ENCODE data around the gene NCOA3. TPM values are rescaled to one million over a fixed set of nuclear protein-coding genes. Genes with fewer than 3 reads are reported as not detected.
A peak's percentile ranks its signal among the peaks of the same experiment; 100 is the strongest.

The NCOA3 gene
- total RNA-seq, 1 experiment from 2014 or later: 23.3 TPM

GRCh38 chr20:47487175-47487917, 14.3 kb upstream of the NCOA3 start:
- no peak overlapping the region for H2BK12ac ChIP-seq (ENCODE audit: insufficient read length, low read depth, low read length)
- no CpG with 5 or more reads among the region's 4 CpGs for WGBS (ENCODE audit: extremely low coverage, insufficient read length, low lambda C conversion rate)
- H3K79me2 ChIP-seq (ENCODE audit: insufficient read depth, low read length): no peaks in the 10 kb centered on the region
- no peak overlapping the region for H3K14ac ChIP-seq (ENCODE audit: insufficient read depth, low read length)
- no peak overlapping the region for H2BK120ac ChIP-seq (ENCODE audit: low read depth, low read length, poor library complexity, severe bottlenecking)
- no peaks in the 10 kb centered on the region for H3K4me1 ChIP-seq (ENCODE audit: insufficient read depth, low read length)
- H3K18ac ChIP-seq (ENCODE audit: insufficient read length, low read depth, low read length): no peak overlapping the region
- no peak overlapping the region for H3K9ac ChIP-seq (ENCODE audit: extremely low read depth, insufficient read length, low read length)
- Mint-ChIP-seq H3K4me1 (peaks cover 6 to 8% of the 10 kb centered on the region in 2 experiments), H3K4me3 (no peak overlapping the region), H3K27ac (peak overlapping the region in 2 of 3 experiments; percentile 1 to 68; a peak in 2 of 7 replicates), H3K36me3 (ENCODE audit: insufficient read depth in 1 of 3, low read depth in 3 of 3) (no peaks in the 10 kb centered on the region), H3K9me3 (no peaks in the 10 kb centered on the region), H3K27me3 (ENCODE audit: low read depth) (no peaks in the 10 kb centered on the region)
- H3K4ac ChIP-seq (ENCODE audit: low read depth, low read length): no peak overlapping the region
- H3K9me3 ChIP-seq (ENCODE audit: control insufficient read depth, low read depth, low read length): no peaks in the 10 kb centered on the region
- no peak overlapping the region for H3K4me2 ChIP-seq (ENCODE audit: insufficient read depth, insufficient read length, low read length)
- no peaks in the 10 kb centered on the region for H3K23me2 ChIP-seq (ENCODE audit: insufficient read length, low read depth, low read length, poor library complexity, severe bottlenecking)
- H4K91ac ChIP-seq (ENCODE audit: insufficient read length, low read depth, low read length): no peak overlapping the region
- H3K27me3 ChIP-seq (ENCODE audit: insufficient read depth, low read length): no peaks in the 10 kb centered on the region
- H2AK5ac ChIP-seq (ENCODE audit: insufficient read length, low read length): no peak overlapping the region
- H4K5ac ChIP-seq (ENCODE audit: insufficient read length, low read depth, low read length): no peak overlapping the region
- no peak for TF ChIP-seq CTCF (conservative IDR thresholded peaks at IDR 0.05)
- H2BK15ac ChIP-seq (ENCODE audit: low read depth, low read length): no peak overlapping the region
- no peak for DNase-seq
- no peak overlapping the region for H3T11ph ChIP-seq (ENCODE audit: low read length)
- peak overlapping the region; percentile 29 for H2AFZ ChIP-seq (ENCODE audit: low read length)
- H3K56ac ChIP-seq (ENCODE audit: insufficient read length, low read depth, low read length): no peak overlapping the region
- no peak overlapping the region for H3K27ac ChIP-seq (ENCODE audit: insufficient read length, low read depth, low read length)
- no peak overlapping the region for H4K8ac ChIP-seq (replicated peaks; ENCODE audit: insufficient read length, low read depth, low read length)
- H4K20me1 ChIP-seq (ENCODE audit: control insufficient read depth, insufficient read depth, insufficient read length): no peaks in the 10 kb centered on the region
- H2BK20ac ChIP-seq (ENCODE audit: low read depth, low read length, poor library complexity, severe bottlenecking): no peak overlapping the region
- no peaks in the 10 kb centered on the region for H3K79me1 ChIP-seq (ENCODE audit: insufficient read depth, low read depth, low read length, poor library complexity, severe bottlenecking)
- no peak overlapping the region for H3K23ac ChIP-seq (ENCODE audit: insufficient read length, low read depth, low read length)
- H2BK5ac ChIP-seq (ENCODE audit: insufficient read length, low read length): no peak overlapping the region

All from H9 (cell line).